NT2/D1 (cell line): Measurements from ENCODE around the gene SCIN.

Experiments
- SUZ12 ChIP-seq: IDR thresholded peaks from 2 replicates; pipeline ENCODE4 v1.6.1; 2011; ENCODE audit not compliant: insufficient read length, insufficient read depth; ENCODE audit errors: extremely low read depth
- YY1 ChIP-seq: IDR thresholded peaks from 2 replicates; pipeline ENCODE4 v1.6.1; 2011; ENCODE audit not compliant: insufficient read length, insufficient read depth
- ZNF274 ChIP-seq: IDR thresholded peaks from 2 replicates; pipeline ENCODE4 v1.6.1; 2011; ENCODE audit warnings: mild to moderate bottlenecking, low read depth, low read length

GRCh38 chr7:12630513-12630819 is 59.9 kb downstream of the SCIN start:
- no peak for TF ChIP-seq ZNF274
- no peak for TF ChIP-seq YY1
- TF ChIP-seq SUZ12 = no peak
